SK-N-MC (cell line): ENCODE data around the gene CLEC16A.

Experiments
- DNase-seq: peaks from one replicate; pipeline ENCODE4 v3.0.0-alpha.2; 2011; ENCODE audit warnings: low read depth, low spot score
- H3K27ac ChIP-seq: fragments of 200-600 bp; sonication (generic); 2 replicates; pipeline ENCODE4 v1.5.1; 2016; ENCODE audit warnings: mixed run types
- H3K36me3 ChIP-seq: fragments of 200-600 bp; sonication (generic); 2 replicates; pipeline ENCODE4 v1.6.1; 2017; ENCODE audit warnings: antibody characterized with exemption, low read length, mixed read lengths; ENCODE audit not compliant: insufficient read depth
- H3K4me3 ChIP-seq: fragments of 200-600 bp; sonication (generic); 2 replicates; pipeline ENCODE4 v1.5.1; 2016
- H3K9ac ChIP-seq: fragments of 200-600 bp; sonication (generic); 2 replicates; pipeline ENCODE4 v1.8.0; 2017; ENCODE audit warnings: mixed run types, mixed read lengths; ENCODE audit not compliant: insufficient read length
- H3K9me3 ChIP-seq: fragments of 200-600 bp; sonication (generic); 2 replicates; pipeline ENCODE4 v1.6.1; 2017; ENCODE audit warnings: low read depth, mild to moderate bottlenecking, antibody characterized with exemption, low read length, moderate library complexity, mixed read lengths
- EZH2 ChIP-seq: fragments of 200-600 bp; sonication (generic); IDR thresholded peaks from one replicate; pipeline ENCODE4 v1.6.1; 2017; ENCODE audit warnings: antibody characterized with exemption
- FOXP2 ChIP-seq: optimal IDR thresholded peaks from 2 replicates; pipeline ENCODE3; 2011; ENCODE audit warnings: mild to moderate bottlenecking, moderate library complexity; ENCODE audit not compliant: insufficient read depth; ENCODE audit errors: extremely low read length, control extremely low read depth
- POLR2AphosphoS5 ChIP-seq: IDR thresholded peaks from 2 replicates; pipeline ENCODE4 v1.6.1; 2012; ENCODE audit warnings: mild to moderate bottlenecking, low read depth, low read length, borderline replicate concordance

CLEC16A gene

DNA sequence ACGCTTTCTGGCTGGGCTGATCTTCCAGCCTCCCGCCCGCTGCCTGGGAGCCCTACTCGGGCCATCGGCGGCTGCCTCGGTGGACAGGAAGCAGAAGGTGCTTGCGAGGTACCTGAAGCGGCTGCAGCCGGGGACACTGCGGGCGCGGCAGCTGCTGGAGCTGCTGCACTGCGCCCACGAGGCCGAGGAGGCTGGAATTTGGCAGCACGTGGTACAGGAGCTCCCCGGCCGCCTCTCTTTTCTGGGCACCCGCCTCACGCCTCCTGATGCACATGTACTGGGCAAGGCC lies 36.7 kb upstream of the CLEC16A start:
- H3K9me3 ChIP-seq, result no peaks in the 10 kb centered on the region
- no peak overlapping the region for H3K4me3 ChIP-seq
- no peak overlapping the region for H3K27ac ChIP-seq
- DNase-seq, result no peak
- no peaks in the 10 kb centered on the region for H3K36me3 ChIP-seq
- TF ChIP-seq FOXP2 (no peak), POLR2AphosphoS5 (no peak), EZH2 (no peak)
- H3K9ac ChIP-seq, result no peak overlapping the region

DNA sequence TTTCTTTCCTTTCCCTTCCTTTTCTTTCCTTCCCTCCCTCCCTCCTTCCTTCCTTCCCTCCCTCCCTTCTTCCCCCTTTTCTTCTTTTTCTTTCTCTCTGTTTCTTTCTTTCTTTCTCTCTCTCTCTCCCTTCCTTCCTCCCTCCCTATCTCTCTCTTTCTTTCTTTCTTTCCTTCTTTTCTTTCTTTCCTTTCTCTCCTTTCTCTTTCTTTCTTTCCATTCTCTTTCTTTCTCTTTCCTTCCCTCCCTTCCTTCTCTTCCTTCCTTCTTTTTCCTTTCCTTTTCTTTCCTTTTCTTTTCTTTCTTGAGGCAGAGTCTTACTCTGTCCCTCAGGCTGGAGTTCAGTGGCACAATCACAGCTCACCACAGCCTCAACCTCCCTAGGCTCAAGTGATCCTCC lies 33.1 kb upstream of the CLEC16A start:
- H3K9me3 ChIP-seq, result no peaks in the 10 kb centered on the region
- no peak overlapping the region for H3K9ac ChIP-seq
- TF ChIP-seq EZH2 (no peak), FOXP2 (no peak), POLR2AphosphoS5 (no peak)
- no peak for DNase-seq
- no peaks in the 10 kb centered on the region for H3K36me3 ChIP-seq
- no peak overlapping the region for H3K4me3 ChIP-seq
- no peak overlapping the region for H3K27ac ChIP-seq

DNA sequence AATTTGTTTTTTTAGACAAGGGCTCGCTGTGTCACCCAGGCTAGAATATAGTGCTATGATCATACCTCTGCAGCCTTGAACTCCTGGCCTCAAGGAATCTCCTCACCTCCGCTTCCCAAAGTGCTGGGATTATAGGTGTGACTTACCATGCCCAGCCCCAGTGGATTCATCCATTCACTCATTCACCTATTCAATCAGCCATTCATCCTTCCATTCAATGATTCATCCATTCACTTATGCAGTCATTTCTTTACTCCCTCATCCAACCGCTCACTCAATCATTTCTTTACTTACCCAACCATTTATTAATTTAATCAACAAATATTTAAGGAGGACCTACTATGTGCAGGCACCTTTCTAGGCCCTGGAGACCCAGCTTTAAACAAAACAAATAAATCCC lies 27.8 kb upstream of the CLEC16A start:
- TF ChIP-seq EZH2, result no peak
- no peak for TF ChIP-seq POLR2AphosphoS5
- no peak for TF ChIP-seq FOXP2
- no peak overlapping the region for H3K27ac ChIP-seq
- H3K36me3 ChIP-seq, result no peaks in the 10 kb centered on the region

DNA sequence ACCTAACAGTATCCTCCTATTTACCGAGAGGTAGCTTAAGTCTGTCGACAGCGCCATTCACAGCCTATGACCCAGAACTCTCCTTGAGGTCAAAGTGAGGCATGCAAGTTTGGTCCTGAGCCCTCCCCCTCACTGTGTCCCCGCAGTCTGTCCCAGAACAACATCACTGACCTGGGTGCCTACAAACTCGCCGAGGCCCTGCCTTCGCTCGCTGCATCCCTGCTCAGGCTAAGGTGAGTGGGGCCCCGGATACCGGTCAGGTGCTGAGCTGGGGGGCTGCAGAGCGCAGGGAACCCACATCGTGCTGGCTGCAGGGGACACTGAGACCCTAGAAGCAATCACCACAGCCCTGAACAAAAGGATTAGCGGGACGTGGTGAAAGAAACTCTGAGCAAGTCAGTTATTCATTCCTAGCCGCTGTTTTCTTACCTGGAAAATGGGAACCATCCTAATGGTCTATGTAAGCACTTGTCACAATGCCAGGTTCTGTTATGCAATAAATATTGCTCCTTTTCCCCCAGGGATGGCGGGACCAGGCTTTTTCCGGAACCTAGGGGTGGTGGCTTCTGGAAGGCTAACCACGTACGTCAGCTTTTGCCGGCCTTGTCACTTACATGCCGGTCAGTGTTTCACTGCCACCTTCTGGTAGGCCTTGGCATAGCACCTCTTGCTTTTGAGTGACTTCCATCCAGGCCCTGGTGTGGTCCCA lies 25.9 kb upstream of the CLEC16A start:
- H3K9ac ChIP-seq, result no peak overlapping the region
- H3K27ac ChIP-seq, result no peak overlapping the region
- TF ChIP-seq EZH2 (no peak), FOXP2 (no peak), POLR2AphosphoS5 (no peak)
- peak; percentile 37 for DNase-seq
- no peaks in the 10 kb centered on the region for H3K9me3 ChIP-seq
- no peak overlapping the region for H3K4me3 ChIP-seq
- no peaks in the 10 kb centered on the region for H3K36me3 ChIP-seq

More for the DNA sequence above, 27.8 kb upstream of the CLEC16A start:
- no peak overlapping the region for H3K9ac ChIP-seq
- H3K4me3 ChIP-seq, result no peak overlapping the region
- no peaks in the 10 kb centered on the region for H3K9me3 ChIP-seq
- DNase-seq, result no peak

DNA sequence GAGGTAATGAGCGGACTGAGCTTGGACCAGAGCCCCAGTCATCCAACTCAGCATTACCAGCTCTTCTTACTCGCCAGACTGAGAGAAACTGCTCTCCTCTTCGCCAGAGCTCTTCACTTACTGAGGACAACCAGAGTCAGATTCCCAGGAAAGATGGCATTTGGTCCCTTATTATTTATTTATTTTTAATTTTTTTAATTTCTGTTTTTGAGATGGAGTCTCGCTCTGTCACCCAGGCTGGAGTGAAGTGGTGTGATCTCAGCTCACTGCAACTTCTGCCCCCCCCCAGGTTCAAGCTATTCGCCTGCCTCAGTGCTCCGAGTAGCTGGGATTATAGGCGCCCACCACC lies 25.4 kb upstream of the CLEC16A start:
- Histone ChIP-seq H3K9ac (no peak overlapping the region), H3K36me3 (no peaks in the 10 kb centered on the region), H3K27ac (no peak overlapping the region), H3K9me3 (no peaks in the 10 kb centered on the region), H3K4me3 (no peak overlapping the region)
- DNase-seq, result no peak
- TF ChIP-seq EZH2 (no peak), POLR2AphosphoS5 (no peak), FOXP2 (no peak)

DNA sequence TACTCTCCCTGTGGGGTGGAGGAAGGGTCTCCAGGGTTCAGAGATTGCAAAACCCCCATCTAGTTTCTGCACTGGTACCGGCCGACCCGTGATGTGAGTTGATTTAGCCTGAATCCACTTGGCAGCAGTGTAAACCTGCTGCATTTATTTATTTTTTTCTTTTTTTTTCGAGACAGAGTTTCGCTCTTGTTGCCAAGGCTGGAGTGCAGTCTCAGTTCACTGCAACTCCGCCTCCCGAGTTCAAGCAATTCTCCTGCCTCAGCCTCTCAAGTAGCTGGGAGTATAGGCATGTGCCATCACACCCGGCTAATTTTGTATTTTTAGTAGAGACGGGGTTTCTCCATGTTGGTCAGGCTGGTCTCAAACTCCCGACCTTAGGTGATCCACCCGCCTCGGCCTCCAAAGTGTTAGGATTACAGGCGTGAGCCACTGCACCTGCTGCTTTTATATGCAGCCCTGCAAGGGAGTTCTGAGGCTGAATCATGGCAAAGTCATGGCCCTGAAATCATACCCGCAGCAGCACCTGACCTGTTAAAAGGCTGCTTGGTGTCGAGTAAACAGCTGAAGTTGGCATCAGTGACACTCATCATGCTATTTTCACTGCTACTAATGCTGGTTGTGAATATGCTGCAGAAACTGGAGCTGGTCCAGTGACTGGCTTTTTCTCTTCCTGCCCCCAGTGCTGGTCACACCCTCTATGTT lies 23.5 kb upstream of the CLEC16A start:
- TF ChIP-seq EZH2 (no peak), FOXP2 (no peak), POLR2AphosphoS5 (no peak)
- H3K9ac ChIP-seq, result no peak overlapping the region

DNA sequence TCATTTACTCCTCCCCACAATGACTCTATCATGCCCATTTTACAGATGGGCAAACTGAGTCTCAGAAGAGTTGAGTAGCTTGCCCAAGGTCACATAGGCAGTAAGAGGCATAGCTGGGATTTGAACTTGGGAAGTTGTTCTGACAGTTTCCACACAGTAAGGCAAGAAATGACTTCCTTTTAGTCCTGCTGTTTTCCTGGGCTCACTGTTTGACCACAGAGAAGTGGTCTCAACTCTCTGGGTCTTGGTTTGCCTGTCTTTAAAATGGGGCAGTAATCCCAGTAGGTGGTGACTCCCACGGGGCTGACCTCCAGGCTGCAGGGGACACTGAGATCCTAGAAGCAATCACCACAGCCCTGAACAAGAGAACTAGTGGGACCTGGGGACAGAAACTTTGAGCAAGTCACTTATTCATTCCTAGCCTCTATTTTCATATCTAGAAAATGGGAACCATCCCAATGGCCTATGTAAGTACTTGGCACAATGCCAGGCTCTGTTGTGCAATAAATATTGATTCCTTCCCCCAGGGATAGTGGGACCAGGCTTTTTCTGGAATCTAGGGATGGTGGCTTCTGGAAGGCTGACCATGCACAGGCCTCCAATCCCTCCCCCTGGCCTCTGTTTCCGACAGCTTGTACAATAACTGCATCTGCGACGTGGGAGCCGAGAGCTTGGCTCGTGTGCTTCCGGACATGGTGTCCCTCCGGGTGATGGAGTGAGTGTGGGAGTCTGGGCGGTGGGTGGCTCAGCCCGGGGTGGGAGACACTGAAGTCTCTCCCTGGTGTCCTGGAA lies 22.6 kb upstream of the CLEC16A start:
- H3K9me3 ChIP-seq, result no peaks in the 10 kb centered on the region
- TF ChIP-seq POLR2AphosphoS5 (no peak), EZH2 (no peak), FOXP2 (no peak)
- DNase-seq, result no peak
- H3K27ac ChIP-seq, result no peak overlapping the region
- H3K36me3 ChIP-seq, result no peaks in the 10 kb centered on the region
- no peak overlapping the region for H3K4me3 ChIP-seq
- H3K9ac ChIP-seq, result no peak overlapping the region

More for the DNA sequence above, 23.5 kb upstream of the CLEC16A start:
- no peaks in the 10 kb centered on the region for H3K36me3 ChIP-seq
- H3K9me3 ChIP-seq, result no peaks in the 10 kb centered on the region
- no peak for DNase-seq
- H3K4me3 ChIP-seq, result no peak overlapping the region
- H3K27ac ChIP-seq, result no peak overlapping the region

DNA sequence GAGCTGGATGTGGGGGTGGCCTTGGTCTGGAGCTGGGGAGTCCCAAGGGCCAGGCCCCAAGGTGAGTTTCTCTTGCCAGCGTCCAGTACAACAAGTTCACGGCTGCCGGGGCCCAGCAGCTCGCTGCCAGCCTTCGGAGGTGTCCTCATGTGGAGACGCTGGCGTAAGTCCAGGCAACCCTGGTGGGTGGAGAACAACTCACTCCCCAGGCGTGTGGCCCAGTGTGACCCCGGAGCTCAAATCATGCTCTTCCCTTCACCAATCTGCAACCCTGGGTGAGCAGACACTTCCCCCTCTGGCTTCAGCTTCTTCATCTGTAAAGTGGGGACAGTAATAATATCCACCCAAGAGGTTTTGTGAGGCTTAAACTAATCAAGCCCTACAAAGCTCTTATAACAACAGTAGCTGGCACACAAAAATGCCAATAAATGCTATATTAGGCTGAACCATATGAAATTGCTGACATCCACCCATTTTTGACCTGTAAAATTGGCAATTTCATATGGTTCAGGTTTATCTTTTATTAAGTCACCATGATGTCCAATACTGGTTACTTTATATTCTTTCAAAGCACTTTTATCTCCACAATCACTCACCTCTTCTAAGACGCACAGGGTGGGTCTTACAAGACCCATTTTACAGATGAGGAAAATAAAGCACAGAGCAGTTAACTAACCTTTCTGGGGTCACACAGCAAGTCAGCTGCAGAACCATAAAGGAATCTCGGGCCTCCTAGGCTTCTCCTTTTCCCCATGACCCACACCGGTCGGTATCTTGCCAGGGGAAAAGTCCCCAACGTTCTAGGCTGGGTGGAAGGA lies 21.8 kb upstream of the CLEC16A start:
- Histone ChIP-seq H3K9me3 (no peaks in the 10 kb centered on the region), H3K27ac (no peak overlapping the region), H3K4me3 (no peak overlapping the region), H3K36me3 (no peaks in the 10 kb centered on the region), H3K9ac (no peak overlapping the region)
- no peak for DNase-seq
- no peak for TF ChIP-seq POLR2AphosphoS5
- TF ChIP-seq FOXP2, result no peak
- TF ChIP-seq EZH2, result no peak
